GM18519 (cell line): ENCODE results near the gene B2M.
"Not testable (repeated sequence)": the region's sequence is repeated elsewhere in the genome, so short reads cannot be mapped to it uniquely, and the experiment has no call there.

Experiments
- ATAC-seq: cut with Tn5 transposase; IDR thresholded peaks from one replicate; pipeline ENCODE4 v1.9.1; 2021; ENCODE audit warnings: mild to moderate bottlenecking, moderate library complexity; ENCODE audit not compliant: unreplicated experiment, low FRiP score

Gene B2M

GRCh38 chr15:44720460-44721176, 9.3 kb downstream of the B2M start:
- ATAC-seq = no peak

DNA sequence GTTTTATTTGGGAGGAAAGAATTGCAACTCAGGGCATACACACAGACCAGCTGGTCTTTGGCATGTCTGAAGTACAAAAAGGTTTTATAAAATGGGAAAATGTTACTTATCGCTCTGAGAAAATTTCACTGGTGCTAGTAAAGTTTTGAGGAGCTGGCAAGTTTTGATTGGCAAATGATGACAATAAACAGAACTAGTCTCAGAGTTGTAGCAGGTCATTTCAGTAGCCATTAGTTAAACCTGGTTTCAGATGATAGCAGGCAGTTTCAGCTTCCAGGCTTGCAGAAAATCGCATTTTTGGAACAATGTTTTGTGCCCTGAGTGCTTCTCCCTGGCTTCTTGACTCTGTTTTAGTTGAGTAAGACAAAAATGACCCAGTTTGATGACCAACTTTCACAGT, 10.7 kb downstream of the B2M start:
- no peak for ATAC-seq

DNA sequence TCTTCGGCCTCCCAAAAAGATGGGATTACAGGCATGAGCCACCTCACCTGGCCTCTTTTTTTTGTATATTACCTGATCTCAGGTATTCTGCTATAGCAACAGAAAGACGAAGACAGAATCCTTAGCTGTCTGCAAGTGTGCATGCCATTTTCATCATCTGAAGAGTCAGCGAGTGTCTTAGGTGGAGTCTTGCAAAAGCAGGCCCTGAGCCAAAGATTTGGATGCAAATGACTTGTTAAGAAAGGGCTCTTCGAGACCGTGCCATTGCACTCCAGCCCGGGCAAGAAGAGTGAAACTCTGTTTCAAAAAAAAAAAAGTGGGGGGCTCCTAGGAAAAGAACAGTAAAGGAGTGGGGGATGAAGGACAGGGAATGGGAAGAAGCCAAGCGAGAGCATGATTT, 14.8 kb downstream of the B2M start:
- ATAC-seq = no peak

DNA sequence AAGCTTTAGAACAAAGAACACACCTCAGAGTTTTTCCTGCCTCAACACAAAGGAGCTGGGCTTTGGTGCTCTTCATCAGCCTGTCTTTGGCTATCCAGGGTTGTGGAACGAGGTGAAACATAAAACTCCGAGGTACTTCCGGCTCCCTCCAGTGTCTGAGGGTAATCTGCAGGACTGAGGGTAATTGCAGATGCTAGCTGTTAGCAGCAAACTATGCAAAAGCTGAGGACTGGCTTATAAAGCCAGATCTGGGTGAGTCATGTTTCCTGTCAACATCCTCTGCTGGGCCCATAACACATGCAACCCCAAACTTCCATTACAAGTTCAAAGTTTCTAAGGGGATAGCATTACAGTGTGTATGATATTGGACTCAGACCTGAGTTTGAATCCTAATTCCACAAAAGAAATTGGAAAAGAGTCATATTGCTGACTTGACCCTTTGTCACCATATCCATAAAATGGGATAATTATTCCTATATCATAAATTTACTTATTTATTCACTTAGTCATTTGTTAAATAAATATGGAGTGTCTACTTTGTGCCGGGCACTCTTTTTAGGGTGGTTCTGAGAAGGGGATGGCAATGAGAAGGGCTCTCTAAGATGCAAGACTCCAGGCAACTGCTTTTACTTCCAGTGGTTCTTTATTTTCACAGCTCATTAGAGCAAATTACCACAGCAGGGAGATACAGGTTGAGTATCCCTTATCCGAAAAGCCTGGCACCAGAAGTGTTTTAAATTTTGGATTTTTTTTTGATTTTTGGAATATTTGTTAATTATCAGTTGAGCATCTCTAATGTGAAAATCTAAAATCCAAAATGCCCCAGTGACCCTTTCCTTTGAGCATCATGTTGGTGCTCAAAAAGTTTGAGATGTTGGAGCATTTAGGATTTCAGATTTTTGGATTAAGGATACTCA, 15.5 kb downstream of the B2M start:
- ATAC-seq = peak; percentile 32

DNA sequence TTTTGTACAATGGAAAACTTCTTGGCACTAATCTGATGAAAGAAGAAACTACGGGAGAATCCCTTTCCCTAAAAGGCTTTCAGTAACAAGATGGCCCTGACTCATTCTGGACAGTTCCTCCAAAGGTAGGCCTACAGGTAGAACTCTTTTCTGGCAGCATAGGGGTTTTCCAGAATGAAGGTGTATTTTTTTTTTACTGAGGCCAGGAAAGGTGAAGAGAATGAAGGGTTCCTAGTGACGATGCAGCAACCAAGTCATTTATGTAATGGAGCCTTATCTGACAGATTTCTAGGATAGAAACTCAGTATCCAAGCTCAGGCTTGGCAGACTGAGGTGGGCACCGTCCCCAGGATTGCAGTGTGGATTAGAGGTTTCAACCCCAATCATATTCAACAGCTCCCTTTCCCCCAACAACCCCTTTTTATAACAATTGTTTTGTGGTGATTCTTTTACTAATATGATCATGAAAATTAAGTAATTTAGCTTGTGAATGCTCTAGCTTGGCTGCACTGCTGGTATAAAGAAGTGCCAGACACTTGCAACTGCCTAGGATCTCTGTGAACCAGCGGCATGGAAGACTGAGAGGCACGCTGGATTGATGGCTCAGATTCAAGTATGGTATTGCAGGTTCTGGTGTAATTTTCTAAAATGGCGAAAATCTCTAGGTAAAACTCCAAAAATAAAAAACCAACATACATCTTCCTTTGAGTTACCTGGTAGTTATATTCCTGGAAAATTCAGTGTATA, 16.3 kb downstream of the B2M start:
- no peak for ATAC-seq

- not testable (repeated sequence) for ATAC-seq
These were observed 16.9 kb downstream of the B2M start for GRCh38 chr15:44728232-44728575.

DNA sequence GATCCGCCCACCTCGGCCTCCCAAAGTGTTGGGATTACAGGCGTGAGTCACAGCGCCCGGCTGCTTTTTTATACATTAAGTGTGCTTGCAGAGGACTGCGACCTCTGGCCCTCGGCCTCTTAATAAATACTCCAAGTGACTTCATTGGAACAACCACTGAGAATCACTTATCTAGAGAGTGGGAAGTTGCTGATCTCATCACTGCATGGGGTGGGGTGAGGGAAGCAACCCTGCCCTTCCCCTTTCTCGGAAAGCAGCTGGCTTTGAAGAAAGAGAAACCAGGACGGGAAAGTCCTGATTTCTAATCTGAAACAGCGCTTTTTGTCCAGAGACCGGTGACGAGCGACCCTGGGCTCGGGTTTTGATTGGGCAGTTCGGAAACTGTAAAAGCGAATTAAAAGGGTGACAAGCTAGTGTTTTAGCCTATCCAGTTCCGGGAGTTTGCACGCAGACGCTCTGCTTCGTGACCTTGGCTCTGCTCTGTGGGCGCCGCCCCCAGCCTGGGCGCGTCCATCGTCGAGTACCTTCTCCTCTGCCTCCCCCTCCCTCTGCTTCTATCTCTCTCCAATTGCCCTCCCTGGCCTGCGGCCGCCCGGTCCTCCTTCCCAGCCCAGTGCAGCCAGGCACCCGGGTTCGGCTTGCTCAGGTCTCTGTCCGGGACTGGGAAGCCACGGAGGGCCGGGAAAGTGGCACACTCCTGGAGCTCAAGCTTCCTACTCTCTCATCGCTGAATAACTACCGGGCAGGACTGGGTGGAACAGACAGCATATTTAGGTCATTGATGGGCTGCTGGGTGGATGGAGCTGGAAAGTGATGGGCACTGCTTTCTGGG, 17.5 kb downstream of the B2M start:
- peak; percentile 73 for ATAC-seq

- no peak for ATAC-seq
These were observed 18.3 kb downstream of the B2M start for GRCh38 chr15:44729408-44730127.

DNA sequence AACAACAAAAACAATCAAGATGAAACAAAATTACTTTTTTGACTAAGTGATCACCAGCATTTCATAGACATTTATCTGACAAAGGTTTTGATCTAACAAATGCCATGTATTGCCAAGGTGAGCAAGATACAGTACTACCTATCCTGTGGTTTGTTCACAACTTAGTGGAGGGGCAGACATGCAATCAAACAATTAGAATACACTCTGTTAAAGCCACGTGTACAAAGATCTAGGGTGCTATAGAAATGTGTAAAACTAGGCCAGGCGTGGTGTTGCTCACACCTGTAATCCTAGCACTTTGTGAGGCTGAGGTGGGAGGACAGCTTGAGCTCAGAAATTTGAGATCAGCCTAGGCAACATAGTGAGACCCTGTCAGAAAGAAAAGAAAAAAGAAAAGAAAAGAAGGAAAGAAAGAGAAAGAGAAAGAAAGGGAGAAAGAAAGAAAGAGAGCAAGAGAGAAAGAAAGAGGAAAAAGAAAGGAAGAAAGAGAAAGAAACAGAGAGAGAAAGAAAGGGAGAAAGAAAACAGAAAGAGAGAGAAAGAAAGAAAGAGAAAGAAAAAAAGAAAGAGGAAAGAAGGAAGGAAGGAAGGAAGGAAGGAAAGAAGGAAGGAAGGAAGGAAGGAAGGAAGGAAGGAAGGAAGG, 23.6 kb downstream of the B2M start:
- no peak for ATAC-seq

DNA sequence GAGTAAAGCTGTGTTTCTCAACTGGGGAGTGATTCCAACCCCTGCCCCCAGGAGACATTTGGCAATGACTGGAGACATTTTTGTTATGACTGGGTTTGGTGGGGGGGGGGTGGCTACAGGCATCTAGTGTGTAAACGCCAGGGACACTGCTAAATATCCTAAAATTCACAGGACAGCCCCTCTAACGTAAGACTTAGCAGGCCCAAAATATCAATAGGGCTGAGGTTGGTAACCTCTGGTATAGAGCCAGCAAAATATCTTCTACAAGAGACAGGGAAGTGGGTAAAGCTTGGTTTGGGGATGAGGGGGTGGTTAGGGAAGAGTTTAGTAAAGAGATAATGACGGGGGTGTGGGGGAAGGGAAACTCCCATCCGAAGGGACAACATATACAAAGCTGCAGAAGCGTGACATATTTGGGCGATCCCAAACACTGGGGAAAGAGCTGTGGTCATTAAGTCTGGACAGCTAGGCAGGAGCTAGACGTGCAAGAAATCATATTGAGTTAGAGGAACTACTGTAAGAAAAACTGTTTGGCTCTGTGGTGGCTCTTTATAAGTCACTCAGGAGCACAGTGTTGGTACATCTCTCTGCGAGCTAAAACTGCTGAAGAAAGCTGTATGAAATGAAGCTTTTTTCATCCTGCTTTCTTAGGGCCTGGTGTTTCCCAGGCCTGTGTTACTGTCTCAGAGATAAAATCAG, 24.3 kb downstream of the B2M start:
- ATAC-seq = no peak

DNA sequence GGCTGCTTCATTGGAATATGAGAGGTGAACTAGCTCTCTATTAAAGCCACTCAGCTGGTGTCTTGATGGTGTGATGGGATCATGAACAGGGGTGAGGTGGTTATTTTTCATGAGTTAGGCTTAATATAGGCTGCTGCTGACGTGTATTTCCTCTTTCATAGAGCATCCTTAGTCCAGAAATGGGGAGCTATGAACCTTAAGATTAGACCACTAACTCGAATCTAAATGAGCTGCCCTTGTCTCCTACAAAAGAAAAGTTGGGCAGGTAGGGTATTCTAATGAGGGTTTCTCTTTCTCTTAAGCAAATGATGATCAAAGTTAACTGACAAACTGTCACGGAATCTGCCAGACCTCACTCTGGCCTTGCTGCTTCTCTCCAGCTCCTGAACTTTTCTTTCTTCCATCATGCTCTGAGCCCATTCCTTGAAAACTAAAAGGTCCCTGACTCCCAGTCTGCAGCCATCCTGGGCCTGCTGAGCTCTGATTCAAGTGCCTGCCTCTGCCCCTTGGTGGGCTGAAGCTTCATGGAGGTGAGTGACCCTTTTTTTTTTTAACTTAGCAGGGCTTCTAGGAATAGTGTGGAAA, 25.0 kb downstream of the B2M start, which contains the start of gene TRIM69:
TSS of gene TRIM69 (plus strand) at position 348 of the 585 bp plus-strand sequence. CDS start at position 525, 177 bp downstream.
- ATAC-seq = no peak

- ATAC-seq = no peak
These were observed 27.1 kb downstream of the B2M start for GRCh38 chr15:44738340-44738984.

DNA sequence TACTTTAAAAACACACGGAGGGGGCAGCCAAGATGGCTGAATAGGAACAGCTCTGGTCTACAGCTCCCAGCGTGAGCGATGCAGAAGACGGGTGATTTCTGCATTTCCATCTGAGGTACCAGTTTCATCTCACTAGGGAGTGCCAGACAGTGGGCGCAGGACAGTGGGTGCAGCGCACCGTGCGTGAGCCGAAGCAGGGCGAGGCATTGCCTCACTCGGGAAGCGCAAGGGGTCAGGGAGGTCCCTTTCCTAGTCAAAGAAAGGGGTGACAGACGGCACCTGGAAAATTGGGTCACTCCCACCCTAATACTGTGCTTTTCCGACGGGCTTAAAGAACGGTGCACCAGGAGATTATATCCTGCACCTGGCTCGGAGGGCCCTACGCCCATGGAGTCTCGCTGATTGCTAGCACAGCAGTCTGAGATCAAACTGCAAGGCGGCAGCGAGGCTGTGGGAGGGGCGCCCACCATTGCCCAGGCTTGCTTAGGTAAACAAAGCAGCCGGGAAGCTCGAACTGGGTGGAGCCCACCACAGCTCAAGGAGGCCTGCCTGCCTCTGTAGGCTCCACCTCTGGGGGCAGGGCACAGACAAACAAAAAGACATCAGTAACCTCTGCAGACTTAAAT, 28.0 kb downstream of the B2M start:
- not testable (repeated sequence) for ATAC-seq

DNA sequence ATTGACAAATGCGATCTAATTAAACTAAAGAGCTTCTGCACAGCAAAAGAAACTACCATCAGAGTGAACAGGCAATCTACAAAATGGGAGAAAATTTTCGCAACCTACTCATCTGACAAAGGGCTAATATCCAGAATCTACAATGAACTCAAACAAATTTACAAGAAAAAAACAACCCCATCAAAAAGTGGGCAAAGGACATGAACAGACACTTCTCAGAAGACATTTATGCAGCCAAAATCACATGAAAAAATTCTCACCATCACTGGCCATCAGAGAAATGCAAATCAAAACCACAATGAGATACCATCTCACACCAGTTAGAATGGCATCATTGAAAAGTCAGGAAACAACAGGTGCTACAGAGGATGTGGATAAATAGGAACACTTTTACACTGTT, 32.1 kb downstream of the B2M start:
- ATAC-seq = not testable (repeated sequence)

- ATAC-seq = no peak
These were observed 42.0 kb downstream of the B2M start for GRCh38 chr15:44753345-44753744.

DNA sequence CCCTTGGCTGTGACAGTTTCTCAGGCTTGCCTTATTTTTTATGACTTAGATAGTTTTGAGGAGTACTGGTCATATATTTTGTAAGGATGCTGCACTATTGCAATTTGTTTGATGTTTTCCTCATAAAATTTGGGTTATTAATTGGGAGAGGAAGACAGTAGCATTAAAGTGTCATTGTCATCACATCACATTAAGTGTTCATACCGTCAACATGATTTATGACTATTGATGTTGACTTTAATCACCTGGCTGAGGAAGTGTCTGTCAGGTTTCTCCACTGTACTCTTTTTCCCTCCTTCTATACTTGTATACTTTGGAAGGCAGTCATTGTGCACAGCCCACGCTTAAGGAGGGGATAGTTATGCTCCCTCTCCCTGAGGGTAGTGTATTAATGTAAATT, 51.9 kb downstream of the B2M start:
- ATAC-seq = no peak

DNA sequence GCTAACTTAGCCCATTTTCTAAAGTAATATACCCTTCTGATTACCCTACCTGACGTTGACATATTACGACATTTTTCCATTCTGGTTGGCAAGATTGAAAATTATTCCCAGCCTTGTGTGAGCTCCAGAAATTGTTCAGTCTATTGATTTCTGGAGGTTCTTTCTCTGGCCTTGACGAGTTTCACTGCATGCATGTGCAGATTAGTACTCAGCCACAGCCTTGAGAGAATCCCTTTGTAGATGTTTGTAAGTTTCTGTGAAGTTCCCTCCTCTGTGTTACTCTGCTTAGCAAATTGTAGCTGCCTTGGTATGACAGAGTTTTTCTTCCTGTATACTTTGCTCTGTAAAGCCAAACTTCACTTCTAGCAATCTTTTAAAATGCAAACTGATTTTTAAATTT, 52.5 kb downstream of the B2M start:
- ATAC-seq = no peak
